GDM1 (cell line): ENCODE data around the gene ZFAND2A.

Experiments
- DNase-seq: peaks from one replicate; lab custom pipeline; 2025; lab: John Stamatoyannopoulos, UW

Gene ZFAND2A

GRCh38 chr7:1106063-1106792 is 53.8 kb downstream of the ZFAND2A start:
- no peak for DNase-seq

GRCh38 chr7:1105189-1105588 is 54.8 kb downstream of the ZFAND2A start:
- DNase-seq = no peak

- DNase-seq = no peak
Observed at GRCh38 chr7:1104516-1105179, 55.3 kb downstream of the ZFAND2A start.

GRCh38 chr7:1103789-1104515 is 56.0 kb downstream of the ZFAND2A start:
- no peak for DNase-seq

GRCh38 chr7:1103009-1103788 is 56.8 kb downstream of the ZFAND2A start:
- no peak for DNase-seq
